ENCODE data around the gene ARNT2. TPM values are rescaled to one million over a fixed set of nuclear protein-coding genes. Genes with fewer than 3 reads are reported as not detected.

Gene ARNT2
- total RNA-seq, 1 donor from 2014 or later, result 0.26 TPM

DNA sequence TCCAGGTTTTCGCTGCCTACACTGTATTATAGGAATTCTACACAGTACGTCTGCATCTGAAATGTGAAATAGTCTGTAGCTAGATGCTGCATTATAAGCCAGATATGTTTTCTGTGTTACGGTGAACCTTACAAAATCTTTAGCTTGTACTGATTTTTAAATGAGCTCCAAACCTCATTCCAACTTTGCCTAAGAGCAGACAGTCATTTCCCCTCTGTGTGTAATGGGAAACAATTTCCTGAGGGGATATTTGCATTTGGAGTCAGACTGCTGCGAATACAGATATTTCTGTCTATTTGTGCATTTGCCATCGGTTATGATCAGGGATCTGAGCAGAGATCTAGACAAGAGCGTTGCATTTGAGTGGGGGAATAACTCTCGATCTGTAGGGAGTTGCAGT lies 37.5 kb downstream of the ARNT2 start:
- FAIRE-seq (no peak), DNase-seq (ENCODE audit: low read depth) (no peak)
- TF ChIP-seq, protein P1, sequence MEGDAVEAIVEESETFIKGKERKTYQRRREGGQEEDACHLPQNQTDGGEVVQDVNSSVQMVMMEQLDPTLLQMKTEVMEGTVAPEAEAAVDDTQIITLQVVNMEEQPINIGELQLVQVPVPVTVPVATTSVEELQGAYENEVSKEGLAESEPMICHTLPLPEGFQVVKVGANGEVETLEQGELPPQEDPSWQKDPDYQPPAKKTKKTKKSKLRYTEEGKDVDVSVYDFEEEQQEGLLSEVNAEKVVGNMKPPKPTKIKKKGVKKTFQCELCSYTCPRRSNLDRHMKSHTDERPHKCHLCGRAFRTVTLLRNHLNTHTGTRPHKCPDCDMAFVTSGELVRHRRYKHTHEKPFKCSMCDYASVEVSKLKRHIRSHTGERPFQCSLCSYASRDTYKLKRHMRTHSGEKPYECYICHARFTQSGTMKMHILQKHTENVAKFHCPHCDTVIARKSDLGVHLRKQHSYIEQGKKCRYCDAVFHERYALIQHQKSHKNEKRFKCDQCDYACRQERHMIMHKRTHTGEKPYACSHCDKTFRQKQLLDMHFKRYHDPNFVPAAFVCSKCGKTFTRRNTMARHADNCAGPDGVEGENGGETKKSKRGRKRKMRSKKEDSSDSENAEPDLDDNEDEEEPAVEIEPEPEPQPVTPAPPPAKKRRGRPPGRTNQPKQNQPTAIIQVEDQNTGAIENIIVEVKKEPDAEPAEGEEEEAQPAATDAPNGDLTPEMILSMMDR (IDR thresholded peaks at IDR 0.05; ENCODE audit: insufficient read depth, low read length, severe bottlenecking), result no peak
- Histone ChIP-seq H3K4me3 (ENCODE audit: low read depth, low read length) (no peak overlapping the region), H3K27me3 (ENCODE audit: control insufficient read depth, insufficient read depth, low read length) (no peaks in the 10 kb centered on the region), H3K36me3 (ENCODE audit: control insufficient read depth, insufficient read depth, low read length) (no peaks in the 10 kb centered on the region)

DNA sequence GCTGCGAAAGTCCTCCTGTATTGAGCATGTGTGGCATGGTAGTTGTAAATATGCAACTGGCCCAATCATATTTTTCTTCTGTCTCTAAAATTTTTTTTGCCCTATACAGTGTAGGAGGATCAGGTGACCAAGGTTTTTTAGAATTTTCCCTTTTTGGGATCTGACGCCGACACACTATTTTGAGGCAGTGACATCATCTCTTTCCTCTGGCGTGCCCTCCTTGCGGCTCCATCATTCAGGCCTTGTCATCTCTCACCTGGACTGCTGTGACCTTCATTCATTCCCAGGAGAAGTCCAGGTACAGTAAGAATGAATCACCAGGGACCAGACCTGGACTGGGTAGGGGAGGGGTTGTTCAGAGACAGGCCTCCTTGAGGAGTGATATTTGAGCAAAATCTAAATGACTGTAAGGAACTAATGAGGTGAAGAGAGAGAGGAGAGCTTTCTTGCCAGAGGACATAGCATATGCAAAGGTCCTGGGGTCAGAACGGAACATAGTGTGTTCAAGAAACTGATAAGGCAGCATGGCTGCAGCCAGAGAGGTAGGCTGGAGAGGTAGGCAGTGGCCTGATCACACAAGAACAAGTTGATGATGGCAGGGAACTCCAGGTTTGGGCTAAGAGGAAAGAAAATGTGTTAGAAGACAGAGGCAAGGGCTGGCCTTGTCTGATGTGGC lies 38.7 kb downstream of the ARNT2 start:
- DNase-seq (ENCODE audit: low read depth) (no peak), FAIRE-seq (no peak)
- H3K27me3 ChIP-seq (ENCODE audit: control insufficient read depth, insufficient read depth, low read length), result no peaks in the 10 kb centered on the region
- H3K4me3 ChIP-seq (ENCODE audit: low read depth, low read length), result no peak overlapping the region
- H3K36me3 ChIP-seq (ENCODE audit: control insufficient read depth, insufficient read depth, low read length), result no peaks in the 10 kb centered on the region
- TF ChIP-seq, protein P1 (IDR thresholded peaks at IDR 0.05; ENCODE audit: insufficient read depth, low read length, severe bottlenecking), result no peak

DNA sequence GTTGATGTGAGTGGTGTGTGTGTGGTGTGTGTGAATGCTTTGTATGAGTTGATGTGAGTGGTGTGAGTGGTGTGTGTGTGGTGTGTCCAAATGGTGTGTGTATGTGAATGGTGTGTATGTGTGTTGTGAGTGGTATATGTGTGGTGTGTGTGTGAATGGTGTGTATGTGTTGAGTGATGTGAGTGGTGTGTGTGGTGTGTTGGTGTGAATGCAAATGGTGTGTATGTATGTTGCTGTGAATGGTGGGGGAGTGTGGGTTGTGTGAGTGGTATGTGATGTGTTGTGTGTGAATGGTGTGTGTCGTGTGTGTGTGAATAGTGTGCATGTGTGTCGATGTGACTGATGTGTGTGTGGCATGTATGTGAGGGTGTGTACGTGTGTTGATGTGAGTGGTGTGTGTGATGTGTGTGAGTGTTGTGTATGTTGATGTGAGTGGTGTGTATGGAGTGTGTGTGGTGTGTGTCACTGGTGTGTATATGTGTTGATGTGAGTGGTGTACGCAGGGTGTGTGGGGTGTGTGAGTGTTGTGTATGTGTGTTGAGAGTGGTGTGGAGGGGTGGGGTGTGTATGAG lies 40.6 kb downstream of the ARNT2 start:
- no peak for DNase-seq (ENCODE audit: low read depth)
- Histone ChIP-seq H3K36me3 (ENCODE audit: control insufficient read depth, insufficient read depth, low read length) (no peaks in the 10 kb centered on the region), H3K27me3 (ENCODE audit: control insufficient read depth, insufficient read depth, low read length) (no peaks in the 10 kb centered on the region), H3K4me3 (ENCODE audit: low read depth, low read length) (no peak overlapping the region)
- TF ChIP-seq, protein P1 (IDR thresholded peaks at IDR 0.05; ENCODE audit: insufficient read depth, low read length, severe bottlenecking), result no peak
- FAIRE-seq, result no peak

DNA sequence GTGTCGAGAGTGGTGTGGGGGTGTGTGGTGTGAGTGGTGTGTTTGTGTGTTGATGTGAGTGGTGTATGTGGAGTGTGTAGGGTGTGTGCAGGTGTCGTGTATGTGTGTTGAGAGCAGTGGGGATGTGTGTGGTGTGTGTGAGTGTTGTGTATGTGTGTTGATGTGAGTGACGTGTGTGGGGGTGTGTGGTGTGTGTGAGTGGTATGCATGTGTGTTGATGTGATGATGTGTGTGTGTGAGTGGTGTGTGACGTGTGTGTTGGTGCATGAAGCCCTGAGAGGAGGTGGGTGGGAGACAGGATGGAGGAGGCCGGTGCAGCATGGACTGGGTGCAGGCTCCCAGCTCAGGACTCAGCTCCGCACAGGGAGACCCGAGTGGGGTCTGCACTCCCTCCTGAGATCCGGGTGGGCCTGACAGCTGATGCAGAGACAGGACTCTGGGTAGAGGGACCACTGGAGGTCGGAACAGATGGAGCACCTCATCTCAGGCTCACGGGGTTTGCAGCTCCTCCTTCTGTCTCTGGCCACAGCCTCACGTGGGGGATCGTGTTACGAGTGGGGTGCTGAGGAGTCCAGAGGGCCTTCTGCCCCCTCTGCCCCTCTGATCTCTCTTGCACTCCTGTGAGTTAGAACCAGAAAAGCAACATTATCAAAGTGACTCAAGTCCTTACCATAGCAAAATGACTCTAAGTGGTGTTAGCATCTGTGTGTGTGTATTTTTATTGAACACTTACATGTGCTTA lies 41.3 kb downstream of the ARNT2 start:
- DNase-seq (ENCODE audit: low read depth), result no peak
- H3K27me3 ChIP-seq (ENCODE audit: control insufficient read depth, insufficient read depth, low read length), result no peaks in the 10 kb centered on the region
- peak; percentile 91 for FAIRE-seq
- H3K4me3 ChIP-seq (ENCODE audit: low read depth, low read length), result no peak overlapping the region
- no peaks in the 10 kb centered on the region for H3K36me3 ChIP-seq (ENCODE audit: control insufficient read depth, insufficient read depth, low read length)
- TF ChIP-seq, protein P1 (IDR thresholded peaks at IDR 0.05; ENCODE audit: insufficient read depth, low read length, severe bottlenecking), result no peak

DNA sequence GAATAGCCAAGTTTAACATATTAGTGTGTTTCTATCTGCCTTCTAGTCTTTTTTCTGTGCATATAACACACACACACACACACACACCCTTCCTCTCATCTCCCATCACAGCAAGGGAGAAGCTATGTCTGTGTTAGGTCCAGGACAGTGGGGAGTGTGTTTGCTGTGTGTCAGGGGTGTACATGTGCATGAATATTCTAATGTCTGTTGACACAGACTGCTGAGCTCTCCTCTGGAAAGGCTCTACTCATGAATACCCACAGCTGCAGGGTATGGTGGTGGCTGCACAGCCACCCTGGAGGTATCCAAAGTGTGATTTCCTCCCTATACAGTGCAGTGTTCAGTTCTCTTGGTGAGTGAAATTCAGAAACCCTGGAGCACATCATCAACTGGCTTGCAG lies 42.9 kb downstream of the ARNT2 start:
- H3K27me3 ChIP-seq (ENCODE audit: control insufficient read depth, insufficient read depth, low read length), result no peaks in the 10 kb centered on the region
- no peak overlapping the region for H3K4me3 ChIP-seq (ENCODE audit: low read depth, low read length)
- FAIRE-seq (peak; percentile 89), DNase-seq (ENCODE audit: low read depth) (no peak)
- TF ChIP-seq, protein P1 (IDR thresholded peaks at IDR 0.05; ENCODE audit: insufficient read depth, low read length, severe bottlenecking), result no peak
- H3K36me3 ChIP-seq (ENCODE audit: control insufficient read depth, insufficient read depth, low read length), result no peaks in the 10 kb centered on the region
